ENCODE data around the gene DDAH1. TPM values are rescaled to one million over a fixed set of nuclear protein-coding genes. Genes with fewer than 3 reads are reported as not detected.

Gene DDAH1
- total RNA-seq, 4 donors from 2014 or later = 8.4 to 72.8 (median 27.3) TPM

GRCh38 chr1:85437139-85437538 lies 27.8 kb downstream of the DDAH1 start:
- no peaks in the 10 kb centered on the region for H3K36me3 ChIP-seq
- H3K27ac ChIP-seq = no peak overlapping the region
- H3K4me1 ChIP-seq = peaks cover 0 to 13% (median 7%) of the 10 kb centered on the region in 3 donors
- no peaks in the 10 kb centered on the region for H3K27me3 ChIP-seq
- H3K4me3 ChIP-seq = no peak overlapping the region
- TF ChIP-seq CTCF (IDR thresholded peaks at IDR 0.05) = no peak
- TF ChIP-seq POLR2A (IDR thresholded peaks at IDR 0.05) = no peak
- TF ChIP-seq EP300 (IDR thresholded peaks at IDR 0.05) = no peak
- TF ChIP-seq POLR2AphosphoS5 (IDR thresholded peaks at IDR 0.05) = no peak
- WGBS, 2 donors (ENCODE audit: low coverage in 1 of 2) = 96 to 100% methylated on average over 1 to 3 of the region's 3 CpGs
- no peaks in the 10 kb centered on the region for H3K9me3 ChIP-seq
- ATAC-seq = no peak

GRCh38 chr1:85433096-85433495 lies 31.9 kb downstream of the DDAH1 start:
- Histone ChIP-seq H3K27ac (no peak overlapping the region), H3K4me3 (no peak overlapping the region), H3K9me3 (no peaks in the 10 kb centered on the region), H3K27me3 (no peaks in the 10 kb centered on the region), H3K4me1 (no peaks in the 10 kb centered on the region), H3K36me3 (no peaks in the 10 kb centered on the region)
- TF ChIP-seq CTCF (IDR thresholded peaks at IDR 0.05) (no peak), POLR2AphosphoS5 (IDR thresholded peaks at IDR 0.05) (no peak), EP300 (IDR thresholded peaks at IDR 0.05) (no peak), POLR2A (IDR thresholded peaks at IDR 0.05) (no peak)
- 82 to 91% methylated on average over 5 of the region's 5 CpGs for WGBS, 2 donors (ENCODE audit: low coverage in 1 of 2)
- ATAC-seq = no peak

DNA sequence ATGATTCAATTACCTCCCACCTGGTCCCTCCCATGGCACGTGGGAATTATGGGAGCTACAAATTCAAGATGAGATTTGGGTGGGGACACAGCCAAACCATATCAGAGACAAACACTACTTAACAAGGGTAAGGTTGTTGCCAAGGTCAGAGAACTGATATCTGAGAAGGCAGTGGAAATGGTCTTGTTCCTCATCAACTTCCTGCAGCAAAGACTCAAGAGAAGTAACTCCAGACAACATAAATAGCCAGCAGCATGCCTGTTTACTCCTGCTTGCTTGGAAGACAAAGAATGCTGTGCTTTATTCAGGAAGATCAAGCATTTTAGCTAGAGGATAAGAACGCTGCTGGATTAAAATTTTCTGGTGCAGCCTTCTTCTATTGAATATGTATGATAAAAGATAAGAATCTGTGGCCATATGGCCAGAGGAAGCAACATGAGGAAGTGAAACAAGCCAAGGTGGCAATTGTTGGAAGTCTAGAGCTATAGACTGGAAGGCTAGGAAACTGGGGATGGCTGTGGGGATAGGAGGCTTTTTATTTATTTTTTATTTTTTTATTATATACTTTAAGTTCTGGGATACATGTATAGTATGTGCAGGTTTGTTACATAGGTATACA lies 36.4 kb downstream of the DDAH1 start:
- peaks cover 0 to 6% (median 0%) of the 10 kb centered on the region in 3 donors for H3K4me1 ChIP-seq
- WGBS, 2 donors (ENCODE audit: low coverage in 1 of 2) = 80 to 83% methylated on average over 1 to 2 of the region's 2 CpGs
- no peak overlapping the region for H3K4me3 ChIP-seq
- no peaks in the 10 kb centered on the region for H3K9me3 ChIP-seq
- H3K27me3 ChIP-seq = no peaks in the 10 kb centered on the region
- H3K36me3 ChIP-seq = no peaks in the 10 kb centered on the region
- H3K27ac ChIP-seq = no peak overlapping the region
- TF ChIP-seq POLR2A (IDR thresholded peaks at IDR 0.05) = no peak
- no peak for ATAC-seq

GRCh38 chr1:85427849-85428248 lies 37.1 kb downstream of the DDAH1 start:
- Histone ChIP-seq H3K9me3 (no peaks in the 10 kb centered on the region), H3K27me3 (no peaks in the 10 kb centered on the region), H3K27ac (no peak overlapping the region), H3K36me3 (no peaks in the 10 kb centered on the region), H3K4me3 (no peak overlapping the region), H3K4me1 (peaks cover 0 to 6% (median 0%) of the 10 kb centered on the region in 3 donors)
- WGBS, 2 donors (ENCODE audit: low coverage in 1 of 2) = 94 to 95% methylated on average over 3 of the region's 3 CpGs
- TF ChIP-seq POLR2AphosphoS5 (IDR thresholded peaks at IDR 0.05) (no peak), POLR2A (IDR thresholded peaks at IDR 0.05) (no peak), CTCF (IDR thresholded peaks at IDR 0.05) (no peak), EP300 (IDR thresholded peaks at IDR 0.05) (no peak)
- no peak for ATAC-seq

- Histone ChIP-seq H3K9me3 (no peaks in the 10 kb centered on the region), H3K4me1 (peaks cover 0 to 6% (median 0%) of the 10 kb centered on the region in 3 donors), H3K36me3 (no peaks in the 10 kb centered on the region), H3K27ac (no peak overlapping the region), H3K4me3 (no peak overlapping the region), H3K27me3 (no peaks in the 10 kb centered on the region)
- 0 to 9% methylated on average over 1 of the region's 1 CpG for WGBS, 2 donors (ENCODE audit: low coverage in 1 of 2)
- no peak for ATAC-seq
- no peak for TF ChIP-seq CTCF (IDR thresholded peaks at IDR 0.05)
- no peak for TF ChIP-seq POLR2A (IDR thresholded peaks at IDR 0.05)
Measured at GRCh38 chr1:85427331-85427730, 37.6 kb downstream of the DDAH1 start.

Data from gastroesophageal sphincter (tissue), 4 donors.